Bone marrow (tissue), 2 donors: ENCODE data around the gene NNMT.

Experiments
- DNase-seq, 2 donors: peaks; one replicate each; lab custom pipeline; 2025; lab: John Stamatoyannopoulos, UW

NNMT gene

DNA sequence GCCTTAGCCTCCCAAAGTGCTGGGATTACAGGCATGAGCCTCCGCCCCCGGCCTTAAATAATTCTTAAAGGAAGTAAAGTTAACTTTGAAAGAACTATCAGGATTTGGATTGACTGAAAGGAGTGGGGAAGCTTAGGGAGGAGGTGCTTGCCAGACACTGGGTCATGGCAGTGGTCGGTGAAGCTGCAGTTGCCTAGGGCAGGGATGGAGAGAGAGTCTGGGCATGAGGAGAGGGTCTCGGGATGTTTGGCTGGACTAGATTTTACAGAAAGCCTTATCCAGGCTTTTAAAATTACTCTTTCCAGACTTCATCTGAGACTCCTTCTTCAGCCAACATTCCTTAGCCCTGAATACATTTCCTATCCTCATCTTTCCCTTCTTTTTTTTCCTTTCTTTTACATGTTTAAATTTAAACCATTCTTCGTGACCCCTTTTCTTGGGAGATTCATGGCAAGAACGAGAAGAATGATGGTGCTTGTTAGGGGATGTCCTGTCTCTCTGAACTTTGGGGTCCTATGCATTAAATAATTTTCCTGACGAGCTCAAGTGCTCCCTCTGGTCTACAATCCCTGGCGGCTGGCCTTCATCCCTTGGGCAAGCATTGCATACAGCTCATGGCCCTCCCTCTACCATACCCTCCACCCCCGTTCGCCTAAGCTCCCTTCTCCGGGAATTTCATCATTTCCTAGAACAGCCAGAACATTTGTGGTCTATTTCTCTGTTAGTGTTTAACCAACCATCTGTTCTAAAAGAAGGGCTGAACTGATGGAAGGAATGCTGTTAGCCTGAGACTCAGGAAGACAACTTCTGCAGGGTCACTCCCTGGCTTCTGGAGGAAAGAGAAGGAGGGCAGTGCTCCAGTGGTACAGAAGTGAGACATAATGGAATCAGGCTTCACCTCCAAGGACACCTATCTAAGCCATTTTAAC, at the start of gene NNMT:
NNMT (plus strand) TSS at position 724 of the 929 bp plus-strand sequence; CDS start at position 882, 158 bp downstream.
- DNase-seq: no peak

- no peak for DNase-seq
Measured at GRCh38 chr11:114247070-114247789, 49.0 kb upstream of the NNMT start.

DNA sequence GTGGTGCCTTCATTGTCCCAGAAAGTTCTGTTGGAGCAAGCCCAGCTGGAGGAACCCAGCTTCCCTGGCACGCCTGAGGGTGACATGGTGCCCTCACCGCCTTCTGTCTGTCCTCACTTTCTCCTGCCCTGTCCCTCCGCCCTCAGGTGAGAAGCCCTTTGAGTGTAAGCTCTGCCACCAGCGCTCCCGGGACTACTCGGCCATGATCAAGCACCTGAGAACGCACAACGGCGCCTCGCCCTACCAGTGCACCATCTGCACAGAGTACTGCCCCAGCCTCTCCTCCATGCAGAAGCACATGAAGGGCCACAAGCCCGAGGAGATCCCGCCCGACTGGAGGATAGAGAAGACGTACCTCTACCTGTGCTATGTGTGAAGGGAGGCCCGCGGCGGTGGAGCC, 46.0 kb upstream of the NNMT start:
- DNase-seq: no peak

GRCh38 chr11:114250993-114251814, 45.0 kb upstream of the NNMT start:
- DNase-seq: no peak

DNA sequence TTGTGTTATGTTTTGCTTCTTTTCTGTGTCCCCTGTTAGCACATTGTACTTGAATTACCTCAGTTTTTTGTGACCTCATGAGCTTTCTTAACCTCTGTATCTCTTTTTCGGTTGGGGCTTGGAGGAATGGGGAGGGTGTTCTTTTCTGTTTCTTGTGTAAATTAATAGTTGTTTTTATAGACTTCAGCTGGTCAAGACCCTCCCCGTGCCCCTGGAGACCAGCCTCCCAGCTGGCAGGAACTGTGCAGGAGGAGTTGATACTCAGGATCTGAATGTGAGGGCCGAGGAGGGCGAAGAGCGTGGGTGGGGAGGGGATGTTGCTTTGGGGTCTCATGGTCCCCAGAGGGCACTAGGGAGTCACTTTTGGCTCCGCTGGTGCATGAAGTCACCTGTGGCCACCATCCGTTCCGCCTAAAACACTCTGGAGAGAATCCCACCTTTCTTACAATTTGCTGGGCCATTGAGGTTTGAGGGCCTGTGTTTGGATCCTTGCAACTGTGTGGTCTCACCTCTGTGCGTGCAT, 44.3 kb upstream of the NNMT start:
- DNase-seq: no peak

DNA sequence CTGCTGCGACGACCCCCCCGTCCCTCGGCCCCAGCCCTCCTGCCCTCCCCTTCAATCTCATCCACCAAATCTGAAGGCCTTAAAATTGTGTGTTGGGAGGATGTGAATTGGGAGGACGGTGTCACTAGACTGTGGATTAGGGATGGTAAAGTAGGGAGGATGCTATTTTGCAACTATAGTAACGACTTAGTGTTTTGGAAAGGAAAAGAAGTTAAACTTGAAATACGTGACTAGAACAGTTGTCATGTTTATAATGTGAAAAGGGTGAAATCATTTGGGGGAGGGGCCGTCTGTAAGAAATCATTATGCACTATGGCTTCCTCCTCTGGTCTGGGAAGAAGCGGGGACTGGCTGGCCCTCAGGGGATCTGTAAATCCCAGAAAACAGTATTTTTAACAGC, 43.4 kb upstream of the NNMT start:
- no peak for DNase-seq

GRCh38 chr11:114253771-114254170, 42.4 kb upstream of the NNMT start:
- DNase-seq: no peak

- DNase-seq: no peak
Measured at GRCh38 chr11:114254571-114255146, 41.5 kb upstream of the NNMT start.

DNA sequence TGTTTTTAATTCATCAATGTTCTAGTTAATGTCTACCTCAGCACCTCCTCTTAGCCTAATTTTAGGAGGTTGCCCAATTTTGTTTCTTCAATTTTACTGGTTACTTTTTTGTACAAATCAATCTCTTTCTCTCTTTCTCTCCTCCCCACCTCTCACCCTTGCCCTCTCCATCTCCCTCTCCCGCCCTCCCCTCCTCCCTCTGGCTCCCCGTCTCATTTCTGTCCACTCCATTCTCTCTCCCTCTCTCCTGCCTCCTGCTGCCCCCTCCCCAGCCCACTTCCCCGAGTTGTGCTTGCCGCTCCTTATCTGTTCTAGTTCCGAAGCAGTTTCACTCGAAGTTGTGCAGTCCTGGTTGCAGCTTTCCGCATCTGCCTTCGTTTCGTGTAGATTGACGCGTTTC, 40.9 kb upstream of the NNMT start:
- no peak for DNase-seq

GRCh38 chr11:114256176-114256966, 39.8 kb upstream of the NNMT start:
- no peak for DNase-seq

DNA sequence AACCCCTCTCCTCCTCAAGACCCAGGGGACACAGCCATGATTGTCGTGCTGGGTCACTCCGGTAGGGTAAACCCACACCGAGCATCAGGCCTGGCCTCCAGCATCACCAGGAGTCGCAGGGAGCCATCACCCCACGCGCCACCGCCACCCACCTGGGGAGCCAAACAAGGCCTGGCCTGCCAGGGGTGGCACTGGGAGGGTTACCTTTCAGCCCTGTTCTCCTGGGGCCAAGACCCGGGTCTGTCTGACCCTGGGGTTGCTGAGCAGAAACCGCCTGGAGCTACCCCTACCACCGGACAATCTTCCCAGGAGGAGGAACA, 39.3 kb upstream of the NNMT start:
- DNase-seq: no peak

DNA sequence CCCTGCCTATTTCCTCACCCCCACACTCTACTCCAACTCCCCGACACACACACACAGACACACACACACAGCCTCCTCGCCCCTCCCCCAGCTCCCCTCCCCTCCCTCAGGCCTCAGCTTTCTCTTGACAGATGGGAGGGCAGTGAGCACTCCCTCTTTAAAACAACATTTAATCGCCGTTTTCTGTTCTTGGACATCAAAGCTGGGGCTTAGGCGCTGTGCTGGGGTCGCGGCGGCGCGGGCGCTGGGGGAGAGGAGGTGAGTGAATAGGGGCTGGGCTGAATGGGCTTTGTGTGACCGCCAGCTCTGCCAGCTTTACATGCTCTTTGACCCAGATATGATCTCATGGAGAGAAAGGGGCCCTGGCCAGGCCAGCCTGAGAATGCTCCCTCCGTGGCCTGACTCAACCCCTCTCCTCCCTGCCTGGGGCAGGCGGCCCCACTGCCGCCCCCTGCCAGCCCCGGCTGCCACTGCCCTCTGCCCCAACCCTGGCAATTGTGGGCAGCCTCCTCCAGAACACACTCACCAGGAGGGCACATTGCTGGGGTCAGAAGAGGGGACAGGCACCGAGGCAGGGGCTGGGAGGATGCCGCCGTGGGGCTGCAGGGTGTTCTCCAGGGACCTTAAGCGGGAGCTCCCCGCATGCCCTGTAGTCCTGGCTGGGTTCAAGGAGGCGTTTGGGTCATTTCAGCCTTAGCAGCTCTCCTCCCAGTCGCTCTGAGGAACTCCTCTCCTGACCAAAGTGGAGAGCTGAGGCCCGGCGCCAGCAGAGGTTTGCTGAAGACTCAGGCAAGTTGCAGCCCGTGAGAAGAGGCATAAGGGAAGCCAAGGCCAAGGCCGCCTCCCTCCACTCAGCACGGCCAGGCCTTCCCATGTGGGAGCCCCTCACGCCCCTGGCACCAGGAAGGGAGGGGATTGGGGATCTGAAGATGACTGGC, 38.3 kb upstream of the NNMT start:
- DNase-seq: no peak

DNA sequence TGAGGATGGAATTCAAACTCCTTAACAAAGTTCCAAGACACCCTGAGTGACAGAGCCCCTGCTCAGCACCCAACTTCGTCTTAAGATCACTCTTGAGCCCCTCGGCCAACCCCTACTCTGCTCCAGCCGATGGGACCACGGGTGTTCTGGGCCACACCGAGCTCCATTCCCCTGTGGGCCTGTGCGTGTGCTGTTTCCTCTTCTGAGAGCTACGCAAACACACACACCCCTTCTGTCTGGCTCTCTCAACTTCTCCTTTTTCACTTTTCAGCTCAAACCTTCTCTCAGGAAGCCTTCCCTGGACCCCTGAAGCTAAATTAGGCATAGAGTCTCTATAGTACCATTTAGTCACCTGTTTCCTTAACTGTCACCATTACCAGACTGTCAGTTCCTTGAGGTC, 37.5 kb upstream of the NNMT start:
- DNase-seq: peak in 1 of 2 donors; percentile 77

GRCh38 chr11:114259124-114259526, 37.1 kb upstream of the NNMT start:
- no peak for DNase-seq

DNA sequence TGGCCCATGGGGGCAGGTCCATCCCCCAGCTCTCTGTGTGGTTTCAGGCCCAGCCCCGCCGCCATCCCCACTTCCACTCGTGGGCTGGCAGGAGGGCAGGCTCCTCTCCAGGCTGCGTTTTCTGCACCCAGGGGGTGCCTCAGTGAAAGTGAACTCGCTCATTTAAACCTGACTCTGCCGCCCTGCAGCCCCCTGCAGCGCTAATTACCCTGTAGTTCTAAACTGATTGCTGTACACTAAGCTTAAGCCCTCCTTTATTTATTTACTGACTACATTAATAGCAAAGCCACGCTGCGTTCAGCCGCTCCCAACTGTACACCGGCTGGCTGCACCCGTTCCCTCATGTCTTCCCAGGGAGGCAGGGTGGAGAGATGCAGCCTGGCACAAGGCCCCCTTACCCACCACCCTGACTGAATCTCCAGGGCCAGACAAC, 36.6 kb upstream of the NNMT start:
- no peak for DNase-seq

GRCh38 chr11:114260077-114260476, 36.1 kb upstream of the NNMT start:
- DNase-seq: no peak

DNA sequence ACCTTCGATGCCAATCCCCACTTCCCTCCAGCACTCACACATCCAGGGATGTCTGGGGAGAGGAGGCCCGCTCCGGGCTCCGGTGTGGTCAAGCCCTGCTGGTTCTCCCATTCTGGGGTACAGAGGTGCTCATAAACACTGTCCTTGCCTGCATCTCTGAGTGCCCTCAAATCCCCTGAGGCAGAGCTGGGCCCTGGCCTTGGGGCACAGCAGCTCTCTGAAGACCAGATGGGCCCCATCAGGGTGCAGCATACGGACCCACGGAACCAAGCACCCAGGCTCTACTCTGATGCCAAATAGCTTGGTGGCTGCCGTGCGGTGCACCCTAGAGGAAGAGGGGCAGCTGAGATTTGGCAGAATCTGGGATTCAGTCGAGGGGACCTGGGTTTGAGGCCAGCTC, 35.7 kb upstream of the NNMT start:
- no peak for DNase-seq

DNA sequence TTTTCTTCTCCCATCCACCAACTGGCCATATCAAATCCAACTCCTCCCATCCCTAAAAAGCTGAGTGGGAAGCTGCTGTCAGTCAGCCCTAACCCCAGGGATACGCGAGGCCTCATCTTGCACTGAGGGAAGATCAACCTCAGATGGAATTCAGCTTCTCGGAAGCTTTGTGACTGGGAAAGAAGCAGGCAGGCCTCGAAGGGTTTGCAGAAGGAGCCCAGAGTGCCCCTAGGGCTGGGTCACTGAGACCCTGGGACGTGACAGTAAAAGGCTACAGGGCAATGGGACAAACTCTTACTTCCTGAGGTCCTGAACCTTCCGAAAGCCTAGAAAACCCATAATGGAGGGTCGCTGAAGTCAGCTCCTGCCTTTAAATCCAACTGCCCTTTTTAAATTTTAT, 34.4 kb upstream of the NNMT start:
- DNase-seq: no peak

DNA sequence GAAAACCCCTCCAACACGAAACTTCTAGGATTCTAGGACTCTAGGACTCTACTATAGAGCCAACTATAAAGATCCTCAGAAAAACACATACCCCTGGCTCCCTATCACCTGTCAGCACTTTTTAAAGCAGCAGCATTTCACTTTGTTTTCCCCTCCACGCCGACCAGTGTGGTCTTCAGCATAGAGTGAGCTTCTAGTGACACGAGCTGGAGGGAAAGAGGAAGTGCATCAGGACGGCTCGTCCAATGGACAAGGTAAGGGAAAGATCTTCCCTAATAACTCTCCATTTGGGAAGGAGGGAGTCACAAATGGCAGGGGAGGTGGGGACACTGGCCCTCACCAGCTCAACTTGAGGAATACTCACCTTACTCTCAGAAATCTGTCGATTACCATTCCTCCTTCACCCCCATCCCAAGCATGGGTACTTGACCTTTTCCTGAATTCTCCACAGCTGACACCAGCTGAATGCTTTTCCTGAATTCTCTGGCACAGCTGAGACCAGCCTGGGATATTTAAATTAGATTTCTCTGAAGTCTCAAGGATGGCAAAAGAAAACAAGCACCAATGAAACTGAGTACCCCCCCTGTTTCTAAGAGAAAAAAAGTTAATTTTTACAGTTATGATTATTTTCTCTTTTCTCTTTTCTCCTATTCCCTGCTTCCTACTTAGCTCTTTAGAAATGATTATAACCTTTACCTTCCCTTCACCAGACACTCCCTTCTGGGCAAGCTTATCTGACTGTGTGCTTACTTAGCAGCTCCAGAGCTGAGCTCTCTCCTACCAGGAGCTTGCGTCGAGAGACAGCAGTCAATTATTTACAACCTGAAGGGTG, 33.3 kb upstream of the NNMT start:
- DNase-seq: peak in 1 of 2 donors; percentile 61
